GM12878 (cell line): Measurements from ENCODE around the gene SLC22A4. TPM values are rescaled to one million over a fixed set of nuclear protein-coding genes. Genes with fewer than 3 reads are reported as not detected.

Experiments
- ATAC-seq: fragments of 200-7000 bp; cut with Tn5 transposase; 3 replicates; pipeline ENCODE4 v1.9.1; 2020; ENCODE audit warnings: mild to moderate bottlenecking, moderate library complexity
- BruUV-seq: library from RNA; stranded (reverse); fragments of 400-500 nt; replicated peaks from 2 replicates; lab custom pipeline; 2021; lab: Mats Ljungman, UMichigan
- CTCF ChIA-PET: fragments of 300-600 bp; sonication (Branson Sonifier 250); formaldehyde crosslinking; extraction: SDS; loops from one replicate; lab custom pipeline; 2021; ENCODE audit warnings: inconsistent platforms; lab: Yijun Ruan, JAX
- POLR2A ChIA-PET: fragments of 350-600 bp; formaldehyde crosslinking; extraction: SDS; loops from one replicate; lab custom pipeline; 2021; ENCODE audit warnings: inconsistent platforms; lab: Charles Lee
- RAD21 ChIA-PET: fragments of 300-600 bp; sonication (Branson Sonifier 250); formaldehyde crosslinking; loops from one replicate; lab custom pipeline; 2023; ENCODE audit warnings: antibody characterized with exemption; ENCODE audit not compliant: unreplicated experiment; lab: Charles Lee
- SMC1A ChIA-PET: fragments of 300-600 bp; sonication (Branson Sonifier 250); formaldehyde crosslinking; loops from one replicate; lab custom pipeline; 2023; ENCODE audit not compliant: unreplicated experiment, uncharacterized antibody; lab: Charles Lee
- DNase-seq: peaks from one replicate; pipeline ENCODE4 v3.0.0-alpha.2; 2011; ENCODE audit warnings: low read depth, low spot score
- FAIRE-seq: peaks from 3 replicates; lab custom pipeline; 2011; peaks lifted over from hg19 to GRCh38; lab: Jason Lieb, UNC
- H2AFZ ChIP-seq: 2 replicates; pipeline ENCODE4 v1.6.0; 2011; ENCODE audit warnings: low read depth, low read length, control low read depth; ENCODE audit not compliant: control insufficient read depth
- H3K27ac ChIP-seq: 2 replicates; pipeline ENCODE4 v1.5.1; 2011; ENCODE audit warnings: control low read depth; ENCODE audit not compliant: control insufficient read depth, insufficient read depth
- H3K27me3 ChIP-seq, 2 experiments: replicated peaks in 1 of 2; 2 replicates each; pipeline versions ENCODE4 v1.6.0 to v1.6.1; 2011; ENCODE audit warnings: low read length in 1 of 2; ENCODE audit not compliant: control insufficient read depth in 2 of 2, insufficient read depth in 2 of 2
- H3K36me3 ChIP-seq, 2 experiments: 2 replicates each; pipeline ENCODE4 v1.5.1; 2011; ENCODE audit warnings: low read length in 1 of 2; ENCODE audit not compliant: control insufficient read depth in 2 of 2, insufficient read depth in 2 of 2
- H3K4me1 ChIP-seq: 2 replicates; pipeline ENCODE4 v1.6.1; 2011; ENCODE audit warnings: mild to moderate bottlenecking, low read length, moderate library complexity, mixed read lengths; ENCODE audit not compliant: control insufficient read depth, insufficient read depth
- H3K4me2 ChIP-seq: 2 replicates; pipeline ENCODE4 v1.6.0; 2011; ENCODE audit warnings: control low read depth; ENCODE audit not compliant: control insufficient read depth, insufficient read depth
- H3K4me3 ChIP-seq: fragments of 200-600 bp; sonication (generic); 2 replicates; pipeline ENCODE4 v1.5.1; 2016
- H3K79me2 ChIP-seq: 2 replicates; pipeline ENCODE4 v1.6.0; 2011; ENCODE audit warnings: low read length; ENCODE audit not compliant: control insufficient read depth, insufficient read depth
- H3K9ac ChIP-seq: 2 replicates; pipeline ENCODE4 v1.8.0; 2011; ENCODE audit warnings: low read length, control low read depth, mixed read lengths; ENCODE audit not compliant: control insufficient read depth, insufficient read depth
- H3K9me3 ChIP-seq: replicated peaks from 3 replicates; pipeline ENCODE4 v1.5.1; 2011; ENCODE audit warnings: mild to moderate bottlenecking, low read length; ENCODE audit not compliant: control insufficient read depth, insufficient read depth
- H4K20me1 ChIP-seq: 2 replicates; pipeline ENCODE4 v1.6.0; 2011; ENCODE audit not compliant: control insufficient read depth, insufficient read depth
- ELK1 ChIP-seq: IDR thresholded peaks from 2 replicates; pipeline ENCODE4 v1.6.1; 2012; ENCODE audit warnings: low read depth, low read length, improper control_type of control experiment
- HCFC1 ChIP-seq: fragments of 150-350 bp; IDR thresholded peaks from 2 replicates; pipeline ENCODE4 v1.6.1; 2014; ENCODE audit warnings: low read length
- IRF3 ChIP-seq: fragments of 450-650 bp; IDR thresholded peaks from 2 replicates; pipeline ENCODE4 v1.6.1; 2014; ENCODE audit warnings: mild to moderate bottlenecking
- MEF2A ChIP-seq: IDR thresholded peaks from 2 replicates; pipeline ENCODE4 v1.6.1; 2011; ENCODE audit warnings: low read depth, mild to moderate bottlenecking, low read length, moderate library complexity; ENCODE audit not compliant: insufficient read depth
- ZNF207 ChIP-seq: fragments of 450-650 bp; IDR thresholded peaks from 2 replicates; pipeline ENCODE4 v1.6.1; 2014; ENCODE audit warnings: antibody characterized with exemption, mild to moderate bottlenecking, borderline replicate concordance
- ZNF622 ChIP-seq: fragments of 450-650 bp; IDR thresholded peaks from 2 replicates; pipeline ENCODE4 v1.6.1; 2017; ENCODE audit warnings: mild to moderate bottlenecking, inconsistent platforms
- WGBS: methylation state at CpG from one replicate; pipeline ENCODE4 v1.1.6; 2016; ENCODE audit warnings: low lambda C conversion rate; ENCODE audit not compliant: insufficient replicate concordance, insufficient coverage; ENCODE audit errors: missing lambda C conversion rate; 5-methylcytosine and 5-hydroxymethylcytosine counted together
- in situ Hi-C: fragments of 300-500 bp; cut with MboI; formaldehyde crosslinking; loops from 9 replicates; pipeline ENCODE4 v1.14.3; 2018; ENCODE audit warnings: mixed read lengths
- intact Hi-C: fragments of 100-400 bp; cut with micrococcal nuclease; formaldehyde crosslinking; loops from one replicate; pipeline ENCODE4 v1.14.2; 2022; ENCODE audit not compliant: unreplicated experiment
- polyA plus RNA-seq, 11 experiments: library from polyadenylated mRNA; depleted of rRNA in 4 of 11; unstranded in 6 of 11; stranded (reverse) in 5 of 11; fragments of >200 nt; fragmentation: Nextera tagmentation in 4 of 11; fragmentation: Illumina TruSeq in 1 of 11; extraction: Ambion mirVana in 4 of 11; extraction: Trizol in 1 of 11; gene quantifications; 1 replicate in 1 of 11; 2 replicates in 10 of 11; pipeline versions ENCODE4 v1.2.1 to v1.2.3, GENCODE V29; 2011 to 2016; ENCODE audit warnings: inconsistent platforms in 2 of 11, missing spikeins in 2 of 11, low read depth in 1 of 11
- total RNA-seq, 4 experiments: library from RNA; depleted of rRNA in 3 of 4; stranded (reverse); fragments of >200 nt in 3 of 4; fragmentation: Illumina TruSeq in 1 of 4; extraction: Trizol in 1 of 4; gene quantifications; 2 replicates each; pipeline versions ENCODE4 v1.2.1 to v1.2.3, GENCODE V29; 2013 to 2021

The SLC22A4 gene
- total and polyA plus RNA-seq, 10 of the 15 experiments (the other 5 are each of a cell fraction or from before 2014, with no cell fraction given) = 0.04 to 0.61 (median 0.10) TPM; not detected in 2

- Histone ChIP-seq H4K20me1 (no peaks in the 10 kb centered on the region), H3K9me3 (no peaks in the 10 kb centered on the region), H3K79me2 (no peaks in the 10 kb centered on the region), H3K27ac (no peak overlapping the region), H3K36me3 (no peaks in the 10 kb centered on the region), H3K4me1 (peaks cover 19% of the 10 kb centered on the region), H3K4me2 (no peak overlapping the region), H3K27me3 (no peaks in the 10 kb centered on the region; a peak in 1 of 4 replicates), H3K9ac (no peak overlapping the region), H2AFZ (no peak overlapping the region), H3K4me3 (no peak overlapping the region)
- intact Hi-C loops (loop anchor here (5.0 kb wide), 2 partner anchors 99 to 229 kb away; no protein-coding TSS in a partner anchor), in situ Hi-C loops (no loop called here)
- POLR2A ChIA-PET = no interaction called here
- SMC1A ChIA-PET = interaction anchor here (1.0 to 3.7 kb wide), 3 partner anchors 35 to 105 kb away, joined by 3 to 14 read pairs (median 4); no protein-coding TSS in a partner anchor
- FAIRE-seq = no peak
- RAD21 ChIA-PET = interaction anchor here (1.9 kb wide), 1 partner anchor 95 kb away, joined by 7 read pairs; the partner anchor contains the start of gene SLC22A5
- CTCF ChIA-PET = interaction anchor here (0.6 to 4.5 kb wide), 14 partner anchors 10 to 517 kb away, joined by 3 to 23 read pairs (median 4); partner anchors contain the start of genes SLC22A4 and SLC22A5
- ATAC-seq = no peak
- DNase-seq = no peak
- BruUV-seq = no TSS peak
- WGBS = 41% methylated on average over 2 of the region's 2 CpGs
- TF ChIP-seq ZNF207 = no peak
- no peak for TF ChIP-seq ELK1
- TF ChIP-seq HCFC1 = no peak
- TF ChIP-seq MEF2A = no peak
- TF ChIP-seq ZNF622 = no peak
- TF ChIP-seq IRF3 = no peak
These were observed 20.6 kb upstream of the SLC22A4 start for GRCh38 chr5:132273631-132274030.
